ENCODE results near the gene IRX2.

IRX2 gene

GRCh38 chr5:2740051-2740875, 11.2 kb downstream of the IRX2 start:
- TF ChIP-seq CTCF (IDR thresholded peaks at IDR 0.05; ENCODE audit: low read length, missing control alignments) = no peak
- DNase-seq (ENCODE audit: low read depth) = no peak
- no peak overlapping the region for H3K4me3 ChIP-seq (replicated peaks; ENCODE audit: low read depth, low read length)

- DNase-seq (ENCODE audit: low read depth) = no peak
Observed at GRCh38 chr5:2739360-2740050, 12.0 kb downstream of the IRX2 start.

GRCh38 chr5:2738700-2739359, 12.6 kb downstream of the IRX2 start:
- DNase-seq (ENCODE audit: low read depth) = no peak
- H3K4me3 ChIP-seq (replicated peaks; ENCODE audit: low read depth, low read length) = peak overlapping the region; percentile 47
- TF ChIP-seq CTCF (IDR thresholded peaks at IDR 0.05; ENCODE audit: low read length, missing control alignments) = no peak

More at GRCh38 chr5:2739360-2740050, 12.0 kb downstream of the IRX2 start:
- H3K4me3 ChIP-seq (replicated peaks; ENCODE audit: low read depth, low read length) = peak overlapping the region; percentile 47
- no peak for TF ChIP-seq CTCF (IDR thresholded peaks at IDR 0.05; ENCODE audit: low read length, missing control alignments)

DNA sequence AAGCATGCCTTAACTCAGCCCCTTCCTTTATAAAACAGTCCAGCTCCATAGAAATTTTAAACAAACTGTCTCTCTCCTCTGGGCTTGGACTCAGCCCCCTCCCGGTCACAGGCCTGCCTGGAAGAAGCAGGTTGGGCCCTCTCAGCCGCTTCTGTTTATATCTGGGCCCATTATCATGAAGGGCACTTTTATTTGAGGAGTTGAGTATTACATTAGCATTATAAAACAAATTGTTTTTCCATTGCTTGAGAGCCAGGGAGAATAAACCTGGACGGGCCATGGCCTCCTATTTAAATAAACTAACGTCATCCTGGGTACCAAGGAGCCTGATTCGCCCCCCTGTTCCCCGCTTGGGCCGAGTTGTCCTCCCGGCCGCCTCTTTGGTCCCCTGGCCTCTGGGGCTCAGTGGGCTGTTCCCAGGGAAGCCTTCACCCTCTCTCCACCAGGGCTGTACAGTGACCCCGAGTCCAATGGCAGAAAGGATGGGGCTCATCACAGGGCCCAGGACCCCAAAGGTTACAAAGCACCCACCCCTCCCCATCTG, 13.2 kb downstream of the IRX2 start:
- no peak for DNase-seq (ENCODE audit: low read depth)
- TF ChIP-seq CTCF (IDR thresholded peaks at IDR 0.05; ENCODE audit: low read length, missing control alignments) = no peak
- no peak overlapping the region for H3K4me3 ChIP-seq (replicated peaks; ENCODE audit: low read depth, low read length)

DNA sequence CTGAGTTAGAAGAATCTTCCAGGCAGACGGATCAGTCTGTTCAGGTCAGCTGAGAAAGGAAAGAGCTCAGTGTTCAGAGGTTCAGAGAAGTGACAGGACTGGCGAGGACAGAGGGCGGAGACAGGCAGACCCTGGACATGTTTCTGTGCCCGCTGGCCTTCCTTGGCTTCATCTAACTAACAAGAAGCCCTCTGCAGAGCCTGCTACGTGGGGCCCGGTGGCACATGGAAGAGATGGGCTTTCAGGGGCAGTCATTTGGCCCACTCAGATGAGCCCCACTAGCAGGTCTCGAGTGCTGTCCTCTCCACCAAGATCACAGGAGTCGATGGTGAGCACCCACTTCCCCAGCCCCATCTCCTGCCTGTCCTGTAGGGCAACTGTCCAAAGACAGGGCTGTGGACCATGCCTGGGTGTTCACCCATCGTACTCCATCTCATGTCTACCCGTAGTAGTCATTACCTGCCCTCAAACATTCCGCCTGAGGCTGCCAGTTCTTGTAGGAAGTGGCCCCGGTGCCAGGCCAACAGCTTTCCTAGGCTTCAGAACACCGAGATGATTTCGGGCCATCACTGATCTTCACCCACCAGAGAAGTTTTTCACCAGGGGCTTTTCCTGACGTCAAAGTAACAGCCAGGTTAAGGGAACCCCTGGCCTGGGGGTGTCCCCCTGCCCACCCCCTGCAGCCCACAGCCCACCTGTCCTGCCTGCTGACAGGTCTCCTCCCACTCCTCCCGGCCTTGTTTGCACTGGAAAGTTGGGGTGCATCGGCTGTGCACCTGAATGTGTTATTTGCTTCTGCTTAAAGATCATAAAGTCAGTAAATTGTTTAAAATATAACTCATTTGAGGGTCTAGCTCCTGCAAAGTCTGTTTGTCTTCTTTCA, 14.0 kb downstream of the IRX2 start:
- TF ChIP-seq CTCF (IDR thresholded peaks at IDR 0.05; ENCODE audit: low read length, missing control alignments) = no peak
- DNase-seq (ENCODE audit: low read depth) = no peak
- H3K4me3 ChIP-seq (replicated peaks; ENCODE audit: low read depth, low read length) = no peak overlapping the region

- no peak for TF ChIP-seq CTCF (IDR thresholded peaks at IDR 0.05; ENCODE audit: low read length, missing control alignments)
- no peak for DNase-seq (ENCODE audit: low read depth)
Observed at GRCh38 chr5:2736872-2737271, 14.6 kb downstream of the IRX2 start.

More at GRCh38 chr5:2736872-2737271, 14.6 kb downstream of the IRX2 start:
- no peak overlapping the region for H3K4me3 ChIP-seq (replicated peaks; ENCODE audit: low read depth, low read length)
